K562 (cell line): ENCODE measurements around the gene KAZN. TPM values are rescaled to one million over a fixed set of nuclear protein-coding genes. Genes with fewer than 3 reads are reported as not detected.

ENCODE experiments used
- ATAC-seq: fragments of 200-7000 bp; cut with Tn5 transposase; 3 replicates; pipeline ENCODE4 v1.9.1; 2020; ENCODE audit warnings: moderate library complexity
- BruUV-seq: library from RNA; stranded (reverse); fragments of 400-500 nt; replicated peaks from 2 replicates; lab custom pipeline; 2021; lab: Mats Ljungman, UMichigan
- CTCF ChIA-PET: fragments of 300-600 bp; formaldehyde crosslinking; extraction: SDS; loops from one replicate; lab custom pipeline; 2021; ENCODE audit warnings: low intra/inter-chr PET ratio; lab: Yijun Ruan, JAX
- POLR2A ChIA-PET: fragments of 300-600, 350-650 bp; sonication (Branson Sonifier 250); formaldehyde crosslinking; extraction: SDS; loops from one replicate; lab custom pipeline; 2021; ENCODE audit warnings: antibody characterized with exemption, inconsistent platforms; lab: Yijun Ruan, JAX
- DNase-seq, 4 experiments: peaks; one replicate each; pipeline versions ENCODE4 v3.0.0 to v3.0.0-alpha.2; 2011 to 2018; ENCODE audit warnings: low spot score in 3 of 4, mixed read lengths in 3 of 4; ENCODE audit errors: extremely low read depth in 1 of 4
- FAIRE-seq: peaks from 2 replicates; lab custom pipeline; 2011; peaks lifted over from hg19 to GRCh38; lab: Jason Lieb, UNC
- H2AFZ ChIP-seq: 2 replicates; pipeline ENCODE4 v1.6.0; 2011; ENCODE audit warnings: low read depth, low read length, control low read depth, inconsistent platforms
- H3K27ac ChIP-seq: fragments of 200-600 bp; 3 replicates; pipeline ENCODE4 v1.8.0; 2011; ENCODE audit warnings: low read depth, mild to moderate bottlenecking, control low read depth, inconsistent platforms, low read length, moderate library complexity, mixed read lengths; ENCODE audit errors: extremely low read depth
- H3K27me3 ChIP-seq, 2 experiments: fragments of 300-600 bp in 1 of 2; 2 replicates in 1 of 2; 3 replicates in 1 of 2; pipeline versions ENCODE4 v1.6.0 to v1.8.0; 2011; ENCODE audit warnings: inconsistent platforms in 2 of 2, low read length in 2 of 2, mild to moderate bottlenecking in 1 of 2, mixed read lengths in 1 of 2, moderate library complexity in 1 of 2; ENCODE audit not compliant: control insufficient read depth in 2 of 2, insufficient read depth in 2 of 2
- H3K36me3 ChIP-seq: fragments of 300-600 bp; 3 replicates; pipeline ENCODE4 v1.8.0; 2011; ENCODE audit warnings: mild to moderate bottlenecking, low read length, inconsistent platforms; ENCODE audit not compliant: control insufficient read depth, insufficient read depth
- H3K4me1 ChIP-seq, 2 experiments: fragments of 200-600 bp in 1 of 2; replicated peaks in 1 of 2; 2 replicates in 1 of 2; 3 replicates in 1 of 2; pipeline versions ENCODE4 v1.5.1 to v1.8.0; 2011; ENCODE audit warnings: inconsistent platforms in 2 of 2, low read length in 2 of 2, mild to moderate bottlenecking in 1 of 2, mixed read lengths in 1 of 2, moderate library complexity in 1 of 2; ENCODE audit not compliant: control insufficient read depth in 2 of 2, insufficient read depth in 2 of 2
- H3K4me2 ChIP-seq: 2 replicates; pipeline ENCODE4 v1.6.1; 2011; ENCODE audit warnings: low read length, control low read depth, inconsistent platforms, mixed read lengths; ENCODE audit not compliant: insufficient read depth
- H3K4me3 ChIP-seq: fragments of 200-600 bp; sonication (generic), shearing (Covaris generic); 2 replicates; pipeline ENCODE4 v1.5.1; 2016; ENCODE audit warnings: control low read depth, inconsistent platforms
- H3K79me2 ChIP-seq: fragments of 200-600 bp; 3 replicates; pipeline ENCODE4 v1.8.0; 2011; ENCODE audit warnings: low read length, inconsistent platforms; ENCODE audit not compliant: control insufficient read depth, insufficient read depth
- H3K9ac ChIP-seq, 2 experiments: 2 replicates each; pipeline versions ENCODE4 v1.6.0 to v1.6.1; 2011; ENCODE audit warnings: low read depth in 2 of 2, low read length in 2 of 2, control low read depth in 1 of 2, inconsistent platforms in 1 of 2, mild to moderate bottlenecking in 1 of 2, mixed read lengths in 1 of 2; ENCODE audit not compliant: insufficient read depth in 1 of 2
- H3K9me1 ChIP-seq: one replicate; pipeline ENCODE4 v1.6.0; 2011; ENCODE audit warnings: inconsistent platforms, mild to moderate bottlenecking, low read length, moderate library complexity; ENCODE audit not compliant: control insufficient read depth, insufficient read depth
- H3K9me3 ChIP-seq: replicated peaks from 2 replicates; pipeline ENCODE4 v1.5.1; 2011; ENCODE audit warnings: low read depth, low read length, inconsistent platforms; ENCODE audit not compliant: control insufficient read depth, insufficient read depth
- H4K20me1 ChIP-seq: replicated peaks from 2 replicates; pipeline ENCODE4 v1.6.1; 2011; ENCODE audit warnings: low read length, inconsistent platforms, mixed read lengths; ENCODE audit not compliant: control insufficient read depth, insufficient read depth
- BCL6 ChIP-seq: fragments of 250-450 bp; sonication (Bioruptor Pico); IDR thresholded peaks from 2 replicates; pipeline ENCODE4 v1.4.0; 2020
- CEBPB ChIP-seq: fragments of 450-650 bp; IDR thresholded peaks from 2 replicates; pipeline ENCODE4 v1.6.1; 2016; ENCODE audit warnings: missing genetic modification characterization, missing compliant biosample characterization
- CHD4 ChIP-seq: fragments of 200-600 bp; sonication (generic); IDR thresholded peaks from 3 replicates; pipeline ENCODE4 v1.6.1; 2012; ENCODE audit warnings: low read depth, mild to moderate bottlenecking, mixed read lengths, low read length, inconsistent platforms; ENCODE audit not compliant: insufficient read depth, insufficient replicate concordance, poor library complexity, severe bottlenecking
- CREB3L1 ChIP-seq: fragments of 450-650 bp; IDR thresholded peaks from 2 replicates; pipeline ENCODE4 v1.6.1; 2014; ENCODE audit warnings: low read depth, mild to moderate bottlenecking, moderate library complexity, borderline replicate concordance
- CTCFL ChIP-seq: IDR thresholded peaks from 2 replicates; pipeline ENCODE4 v1.6.1; 2011; ENCODE audit warnings: borderline replicate concordance, low read depth, mild to moderate bottlenecking, moderate library complexity, low read length; ENCODE audit not compliant: insufficient read depth, poor library complexity, severe bottlenecking
- DIDO1 ChIP-seq: fragments of 450-650 bp; IDR thresholded peaks from 2 replicates; pipeline ENCODE4 v1.6.1; 2016; ENCODE audit warnings: low read depth, missing biosample characterization, missing genetic modification characterization
- EHMT2 ChIP-seq: fragments of 450-650 bp; IDR thresholded peaks from 2 replicates; pipeline ENCODE4 v1.6.1; 2018; ENCODE audit warnings: antibody characterized with exemption
- MEIS2 ChIP-seq: fragments of 450-650 bp; IDR thresholded peaks from 2 replicates; pipeline ENCODE4 v1.6.1; 2014; ENCODE audit warnings: mild to moderate bottlenecking; ENCODE audit not compliant: partially characterized antibody
- MTA1 ChIP-seq: fragments of 450-650 bp; IDR thresholded peaks from 2 replicates; pipeline ENCODE4 v1.6.1; 2017; ENCODE audit warnings: borderline replicate concordance
- POLR2H ChIP-seq: IDR thresholded peaks from 2 replicates; pipeline ENCODE4 v1.6.1; 2016; ENCODE audit warnings: missing genetic modification characterization, low read depth, mild to moderate bottlenecking, control low read depth, missing compliant biosample characterization, moderate library complexity
- TAF9B ChIP-seq: fragments of 450-650 bp; IDR thresholded peaks from 2 replicates; pipeline ENCODE4 v1.6.1; 2018; ENCODE audit warnings: mild to moderate bottlenecking; ENCODE audit not compliant: partially characterized antibody
- ZHX1 ChIP-seq: fragments of 150-350 bp; conservative IDR thresholded peaks from 2 replicates; pipeline ENCODE4 v1.6.1; 2014; ENCODE audit warnings: low read length
- ZNF217 ChIP-seq: sonication (generic); formaldehyde crosslinking; IDR thresholded peaks from 2 replicates; pipeline ENCODE4 v1.8.0; 2022; ENCODE audit warnings: mild to moderate bottlenecking, missing genetic modification reagents
- ZNF431 ChIP-seq: sonication (generic); formaldehyde crosslinking; IDR thresholded peaks from 2 replicates; pipeline ENCODE4 v1.8.0; 2022; ENCODE audit warnings: mild to moderate bottlenecking, missing genetic modification reagents
- WGBS: fragments of 100-300 bp; shearing (Covaris generic); methylation state at CpG from one replicate; pipeline ENCODE4 v1.1.6; 2016; ENCODE audit warnings: low coverage, mixed read lengths; ENCODE audit not compliant: insufficient coverage; ENCODE audit errors: missing lambda C conversion rate; 5-methylcytosine and 5-hydroxymethylcytosine counted together
- in situ Hi-C: fragments of 300-500 bp; cut with MboI; formaldehyde crosslinking; loops from 4 replicates; pipeline ENCODE4 v1.15.0; 2018; ENCODE audit warnings: inconsistent platforms, mixed read lengths
- intact Hi-C: fragments of 100-400 bp; cut with micrococcal nuclease; formaldehyde crosslinking; loops from 2 replicates; pipeline ENCODE4 v1.14.2; 2022
- polyA plus RNA-seq, 8 experiments: library from polyadenylated mRNA; depleted of rRNA in 4 of 8; stranded (reverse) in 5 of 8; unstranded in 3 of 8; fragments of >200 nt; fragmentation: Nextera tagmentation in 2 of 8; fragmentation: Illumina TruSeq in 1 of 8; extraction: Ambion mirVana in 2 of 8; extraction: Trizol in 1 of 8; gene quantifications; 2 replicates each; pipeline versions ENCODE4 v1.2.1 to v1.2.3, GENCODE V29; 2011 to 2014; ENCODE audit warnings: inconsistent platforms in 1 of 8, missing spikeins in 1 of 8
- total RNA-seq, 7 experiments: library from RNA; depleted of rRNA in 6 of 7; stranded (reverse); fragments of >200 nt in 6 of 7; fragmentation: Illumina TruSeq in 2 of 7; extraction: Trizol in 2 of 7; gene quantifications; 2 replicates each; pipeline versions ENCODE4 v1.2.1 to v1.2.3, GENCODE V29; 2011 to 2021; ENCODE audit warnings: low replicate concordance in 1 of 7
- TF ChIP-seq, protein P1 (sequence below): sonication (generic); formaldehyde crosslinking; IDR thresholded peaks from 2 replicates; pipeline ENCODE4 v1.8.1; 2022; ENCODE audit warnings: missing genetic modification reagents

The KAZN gene
- total and polyA plus RNA-seq, 9 of the 15 experiments (the other 6 are each of a cell fraction or from before 2014, with no cell fraction given) = 2.1 to 21.6 (median 5.4) TPM

GRCh38 chr1:14906665-14907064 lies 308.2 kb downstream of the KAZN start:
- FAIRE-seq (no peak), ATAC-seq (no peak), DNase-seq (no peak)
- CTCF ChIA-PET = interaction anchor here (0.6 kb wide), 1 partner anchor 11 kb away, joined by 3 read pairs; no protein-coding TSS in a partner anchor
- Histone ChIP-seq H3K27me3 (peaks cover 4 to 21% of the 10 kb centered on the region in 2 experiments; a peak in 3 of 5 replicates), H3K4me2 (no peak overlapping the region), H4K20me1 (peaks cover 3% of the 10 kb centered on the region), H3K4me3 (no peak overlapping the region), H3K79me2 (no peaks in the 10 kb centered on the region), H3K27ac (no peak overlapping the region), H3K9me3 (no peaks in the 10 kb centered on the region), H3K9ac (no peak overlapping the region), H2AFZ (no peak overlapping the region), H3K36me3 (no peaks in the 10 kb centered on the region), H3K9me1 (no peaks in the 10 kb centered on the region), H3K4me1 (peaks cover 0 to 3% of the 10 kb centered on the region in 2 experiments; a peak in 1 of 5 replicates)
- intact Hi-C loops = no loop called here
- no TSS peak for BruUV-seq
- in situ Hi-C loops = no loop called here
- WGBS = 30% methylated on average over 6 of the region's 6 CpGs
- POLR2A ChIA-PET = interaction anchor here (0.6 kb wide), 1 partner anchor 129 kb away, joined by 3 read pairs; no protein-coding TSS in a partner anchor
- no peak for TF ChIP-seq BCL6 (CRISPR knock-in tag)
- TF ChIP-seq MTA1 = no peak
- TF ChIP-seq POLR2H (tag) = no peak
- TF ChIP-seq DIDO1 (tag) = no peak
- no peak for TF ChIP-seq CTCFL
- no peak for TF ChIP-seq TAF9B
- no peak for TF ChIP-seq CREB3L1
- TF ChIP-seq MEIS2 = no peak
- TF ChIP-seq CHD4 = no peak
- TF ChIP-seq, protein P1, sequence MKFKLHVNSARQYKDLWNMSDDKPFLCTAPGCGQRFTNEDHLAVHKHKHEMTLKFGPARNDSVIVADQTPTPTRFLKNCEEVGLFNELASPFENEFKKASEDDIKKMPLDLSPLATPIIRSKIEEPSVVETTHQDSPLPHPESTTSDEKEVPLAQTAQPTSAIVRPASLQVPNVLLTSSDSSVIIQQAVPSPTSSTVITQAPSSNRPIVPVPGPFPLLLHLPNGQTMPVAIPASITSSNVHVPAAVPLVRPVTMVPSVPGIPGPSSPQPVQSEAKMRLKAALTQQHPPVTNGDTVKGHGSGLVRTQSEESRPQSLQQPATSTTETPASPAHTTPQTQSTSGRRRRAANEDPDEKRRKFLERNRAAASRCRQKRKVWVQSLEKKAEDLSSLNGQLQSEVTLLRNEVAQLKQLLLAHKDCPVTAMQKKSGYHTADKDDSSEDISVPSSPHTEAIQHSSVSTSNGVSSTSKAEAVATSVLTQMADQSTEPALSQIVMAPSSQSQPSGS (CRISPR knock-in tag) = no peak
- no peak for TF ChIP-seq ZHX1
- no peak for TF ChIP-seq EHMT2
- TF ChIP-seq ZNF217 (CRISPR knock-in tag) = no peak
- no peak for TF ChIP-seq CEBPB (tag)
- TF ChIP-seq ZNF431 (CRISPR knock-in tag) = no peak
